CD4-positive, alpha-beta T cell treated with Interferon gamma for 1 hour (primary cell): Measurements from ENCODE around the gene FEM1B.

Experiments used
- DNase-seq: peaks from one replicate; pipeline ENCODE4 v3.0.0-alpha.2; 2020

FEM1B gene

GRCh38 chr15:68261241-68261640, 16.3 kb upstream of the FEM1B start:
- no peak for DNase-seq

DNA sequence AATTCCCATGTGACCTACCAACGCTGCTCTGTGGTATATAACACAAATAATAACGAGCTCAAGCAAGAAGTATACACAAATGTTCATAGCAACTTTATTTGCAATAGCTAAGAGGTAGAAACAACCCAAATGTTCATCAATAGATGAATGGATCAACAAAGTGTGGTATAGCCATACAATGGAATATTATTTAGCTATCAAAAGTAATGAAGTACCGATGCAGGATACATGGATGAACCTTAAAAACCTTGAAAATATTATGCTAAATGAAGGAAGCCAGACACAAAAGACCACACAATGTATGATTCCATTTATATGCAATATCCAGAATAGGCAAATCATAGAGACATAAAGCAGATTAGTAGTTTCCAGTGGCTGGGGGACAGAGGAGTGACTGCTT, 15.6 kb upstream of the FEM1B start:
- DNase-seq, result no peak

- no peak for DNase-seq
Observed at GRCh38 chr15:68262514-68263356, 14.8 kb upstream of the FEM1B start.

DNA sequence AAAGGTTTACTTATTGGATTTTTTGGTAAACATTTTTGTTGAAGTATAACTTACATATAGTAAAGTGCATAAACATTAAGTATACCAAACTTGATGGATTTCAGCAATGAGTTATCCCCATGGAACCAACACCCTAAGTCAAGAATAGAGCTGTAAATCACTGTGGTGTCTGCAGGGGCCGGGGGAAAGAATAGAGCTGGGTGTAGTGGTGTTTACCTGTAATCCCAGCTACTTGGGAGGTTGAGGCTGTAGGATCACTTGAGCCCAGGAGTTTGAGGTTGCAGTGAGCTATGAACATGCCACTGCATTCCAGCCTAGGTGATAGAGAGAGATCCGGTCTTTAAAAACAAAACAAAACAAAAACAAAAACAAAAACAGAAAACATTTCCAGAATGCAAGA, 13.3 kb upstream of the FEM1B start:
- no peak for DNase-seq

GRCh38 chr15:68265081-68265480, 12.5 kb upstream of the FEM1B start:
- DNase-seq, result no peak

DNA sequence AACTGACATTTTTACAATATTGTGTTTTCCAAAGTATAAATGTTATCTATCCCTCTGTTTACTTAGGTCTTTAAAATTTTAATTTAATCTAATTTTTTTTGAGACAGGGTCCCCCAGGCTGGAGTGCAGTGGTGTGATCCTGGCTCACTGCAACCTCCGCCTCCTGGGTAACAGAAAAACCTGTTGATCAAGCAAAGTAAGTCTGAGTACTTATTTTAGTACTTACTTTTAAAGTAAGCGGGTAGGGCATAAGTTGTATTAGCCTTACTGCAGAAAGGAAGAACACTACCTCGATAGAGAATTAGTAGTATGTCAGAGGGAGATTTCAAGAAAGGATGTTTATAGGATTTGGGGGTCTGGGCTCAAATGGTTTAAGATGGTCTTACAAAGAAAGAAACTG, 11.9 kb upstream of the FEM1B start:
- DNase-seq, result no peak

GRCh38 chr15:68268405-68268804, 9.1 kb upstream of the FEM1B start:
- DNase-seq, result no peak

DNA sequence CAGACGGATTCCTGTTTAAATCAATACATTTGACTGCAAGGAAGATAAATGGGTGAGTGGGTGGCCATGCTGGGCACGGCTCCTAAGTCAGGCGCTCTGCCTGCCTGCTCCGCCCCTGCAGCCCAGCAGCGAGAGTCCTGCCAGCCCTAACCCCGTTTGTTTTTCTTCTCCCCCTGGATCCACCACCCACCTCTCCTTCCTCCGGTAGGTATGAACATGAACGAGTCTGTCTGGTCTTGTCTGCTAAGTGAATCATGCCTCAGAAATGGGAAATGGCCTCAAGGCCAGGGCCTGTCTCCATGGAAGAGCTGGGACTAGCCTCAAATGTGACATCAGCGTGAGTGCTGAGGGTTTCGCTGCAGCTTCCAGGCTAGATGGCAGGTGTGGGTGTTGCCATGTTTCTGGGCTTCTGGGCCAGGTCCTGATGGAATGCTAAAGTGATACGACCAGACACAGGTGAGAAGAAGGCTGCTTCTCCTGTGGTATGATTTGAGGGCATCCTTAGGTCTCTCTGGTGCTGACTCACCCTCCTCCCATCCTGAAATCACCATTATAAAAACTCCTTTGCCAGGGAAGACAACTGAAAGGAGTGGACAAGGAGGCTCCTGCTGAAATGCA, 5.6 kb upstream of the FEM1B start:
- DNase-seq, result no peak

- DNase-seq, result no peak
Observed at GRCh38 chr15:68272721-68273271, 4.7 kb upstream of the FEM1B start.

GRCh38 chr15:68274201-68274848, 3.2 kb upstream of the FEM1B start:
- no peak for DNase-seq

GRCh38 chr15:68275165-68275746, 2.3 kb upstream of the FEM1B start:
- DNase-seq, result no peak

GRCh38 chr15:68276668-68277067, 877 bp upstream of the FEM1B start:
- DNase-seq, result no peak

DNA sequence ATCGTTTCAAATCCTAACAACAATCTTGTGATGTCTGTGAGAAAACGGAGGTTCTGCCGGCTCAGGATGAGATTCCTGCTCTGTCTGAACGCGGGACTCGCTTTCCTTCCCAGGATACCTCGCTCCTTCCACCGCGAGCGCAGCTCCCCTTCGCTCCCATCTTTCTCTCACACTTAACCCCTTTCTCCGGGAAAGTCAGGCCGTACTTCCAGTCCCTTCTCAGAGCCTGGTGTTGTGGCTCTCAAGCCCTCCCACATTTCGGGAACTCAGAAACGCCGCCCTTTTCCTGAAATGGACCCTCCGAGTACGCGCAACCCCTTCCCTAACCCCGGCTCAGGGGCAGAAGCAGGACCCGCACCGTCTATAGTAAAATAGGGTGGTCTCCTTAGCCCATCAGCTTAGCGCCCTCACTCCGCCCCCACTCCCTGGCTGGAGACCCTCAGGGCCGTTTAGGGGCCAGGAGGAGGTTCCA, 378 bp upstream of the FEM1B start:
- DNase-seq, result no peak

DNA sequence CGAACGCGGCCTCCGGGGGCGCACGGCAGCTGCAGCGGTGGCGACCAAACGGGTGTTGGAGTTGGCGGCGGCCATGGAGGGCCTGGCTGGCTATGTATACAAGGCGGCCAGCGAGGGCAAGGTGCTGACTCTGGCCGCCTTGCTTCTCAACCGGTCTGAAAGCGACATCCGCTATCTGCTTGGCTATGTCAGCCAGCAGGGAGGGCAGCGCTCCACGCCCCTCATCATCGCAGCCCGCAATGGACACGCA, 725 bp downstream of the FEM1B start:
- DNase-seq, result no peak

DNA sequence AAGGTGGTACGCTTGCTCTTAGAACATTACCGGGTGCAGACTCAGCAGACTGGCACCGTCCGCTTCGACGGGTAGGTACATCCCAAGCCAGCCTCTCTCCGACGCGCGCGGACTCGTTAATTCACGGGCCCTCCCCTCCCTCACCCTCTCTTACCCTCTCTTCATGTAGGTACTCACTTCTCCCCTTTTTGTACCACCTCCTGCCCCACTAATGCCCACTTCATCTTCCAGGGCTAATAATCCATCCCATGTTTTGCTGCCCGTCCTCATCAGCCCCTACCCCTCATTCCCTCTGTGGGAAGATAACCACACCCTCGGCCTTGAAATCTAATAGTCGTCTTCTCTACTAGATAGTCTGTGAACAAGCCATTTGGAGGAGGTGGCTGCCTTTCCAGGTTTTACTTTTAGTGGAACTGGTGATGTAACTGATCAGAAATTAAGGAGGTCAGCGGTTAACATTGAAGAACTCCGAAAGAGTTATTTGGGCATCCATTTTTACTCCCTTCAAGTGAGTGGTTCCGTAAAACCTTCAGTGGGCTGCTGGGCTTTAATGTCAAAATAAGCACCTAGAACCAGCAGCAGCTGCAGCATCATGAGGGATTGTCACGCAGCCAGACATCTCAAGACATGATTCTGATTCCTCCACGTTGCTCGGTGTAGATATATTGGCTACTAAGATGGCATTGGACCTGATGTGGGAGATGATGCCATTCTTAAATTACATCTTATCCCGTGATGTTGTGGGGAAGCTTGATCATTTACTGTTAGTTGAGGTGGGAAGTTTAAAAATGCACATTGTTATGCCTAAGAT, 1.3 kb downstream of the FEM1B start:
- DNase-seq, result no peak

GRCh38 chr15:68279779-68280753, 2.5 kb downstream of the FEM1B start:
- no peak for DNase-seq

DNA sequence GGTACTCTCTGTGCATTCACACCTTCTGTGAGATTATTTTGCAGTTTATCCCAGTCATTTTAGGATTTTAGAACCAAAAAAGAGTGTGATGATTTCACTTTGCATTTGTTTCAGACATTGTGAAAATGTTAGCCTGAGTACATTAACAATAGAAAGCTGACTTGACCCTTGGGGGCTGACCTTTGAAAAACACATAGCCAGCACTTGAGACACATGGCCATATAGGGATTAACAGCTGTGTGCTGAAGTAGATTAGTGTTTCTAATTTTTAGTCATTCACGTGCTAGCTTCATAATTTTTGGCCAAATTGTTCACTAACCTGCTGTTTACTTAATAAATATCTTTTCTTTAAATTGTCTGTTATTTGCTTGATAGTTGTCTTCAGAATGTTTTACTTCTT, 3.5 kb downstream of the FEM1B start:
- no peak for DNase-seq

GRCh38 chr15:68283401-68283800, 5.9 kb downstream of the FEM1B start:
- DNase-seq, result no peak

GRCh38 chr15:68284616-68285258, 7.2 kb downstream of the FEM1B start:
- no peak for DNase-seq

DNA sequence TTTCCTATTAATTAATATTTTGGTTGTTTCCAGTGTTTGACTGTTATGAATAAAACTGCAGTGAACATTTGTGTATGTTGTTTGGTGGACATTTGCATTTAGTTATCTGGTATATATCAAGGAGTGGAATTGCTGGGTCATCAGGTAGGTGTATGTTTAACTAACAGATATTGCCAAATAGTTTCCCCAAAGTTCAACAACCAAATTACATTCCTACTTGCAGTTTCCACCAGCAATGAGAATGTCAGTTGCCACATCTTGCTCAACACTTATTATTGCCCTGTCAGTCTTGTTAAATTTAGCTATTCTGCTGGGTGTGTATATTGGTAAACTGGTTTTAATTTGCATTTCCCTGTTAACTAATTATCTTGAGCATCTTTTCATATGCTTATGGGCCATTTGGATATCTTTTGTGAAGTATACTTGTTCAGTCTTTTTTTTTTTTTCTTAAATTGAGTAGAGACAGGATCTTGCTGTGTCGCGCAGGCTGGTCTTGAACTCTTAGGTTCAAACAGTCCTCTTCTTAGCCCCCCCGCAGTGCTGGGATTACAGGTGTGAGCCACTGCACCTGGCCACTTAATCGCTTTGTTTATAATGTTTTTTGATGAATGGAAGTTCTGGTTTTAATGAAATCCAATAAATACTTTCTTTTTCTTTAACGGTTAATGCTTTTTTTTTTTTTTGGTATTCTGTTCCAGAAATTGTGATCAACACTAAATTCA, 7.9 kb downstream of the FEM1B start:
- no peak for DNase-seq
